ENCODE data around the gene SLC44A2. TPM values are rescaled to one million over a fixed set of nuclear protein-coding genes. Genes with fewer than 3 reads are reported as not detected.

Gene SLC44A2
- 92.2 and 129 TPM in 2 replicates for total RNA-seq

DNA sequence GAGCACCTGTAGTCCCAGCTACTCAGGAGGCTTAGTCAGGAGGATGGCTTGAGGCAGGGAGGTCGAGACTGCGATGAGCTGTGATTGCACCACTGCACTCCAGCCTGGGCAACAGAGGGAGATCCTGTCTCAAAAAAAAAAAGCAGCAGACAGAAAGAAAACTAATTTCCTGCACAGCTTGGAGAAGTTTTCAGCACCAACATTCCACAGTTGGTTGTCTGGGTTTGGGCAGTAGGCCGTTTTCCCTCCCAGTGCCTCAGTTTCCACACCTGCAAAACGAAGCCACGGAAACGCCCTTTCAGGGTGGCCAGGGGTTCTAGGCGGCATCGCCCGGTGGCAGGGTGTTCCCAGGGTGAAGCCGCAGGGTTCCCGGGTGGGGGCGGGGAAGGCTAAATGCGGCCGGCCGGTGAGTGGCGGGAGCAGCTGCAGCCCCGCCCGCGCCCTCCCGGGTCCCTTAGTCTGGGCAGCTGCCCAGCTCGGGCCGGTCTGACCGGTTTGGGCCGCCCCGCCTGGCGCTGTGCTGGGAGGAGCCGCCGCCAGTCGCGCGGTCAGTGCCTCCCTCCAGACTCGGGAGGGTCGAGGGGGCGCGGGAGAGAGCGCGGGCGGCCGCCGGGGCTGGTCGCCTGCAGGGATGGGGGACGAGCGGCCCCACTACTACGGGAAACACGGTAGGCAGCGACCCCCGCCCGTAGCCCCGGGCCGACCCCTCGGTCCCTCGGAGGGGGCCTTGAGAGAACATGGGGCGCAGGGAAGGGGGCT lies at the start of gene SLC44A2:
Gene SLC44A2 (plus strand): TSS at position 551 of the 759 bp plus-strand sequence. CDS start 81 bp downstream, at position 632.
- DNase-seq (ENCODE audit: extremely low read depth, low read depth, low spot score): no peak

GRCh38 chr19:10577951-10578350 lies 47.4 kb upstream of the SLC44A2 start:
- DNase-seq (ENCODE audit: extremely low read depth, low read depth, low spot score): no peak

GRCh38 chr19:10580979-10581631 lies 44.2 kb upstream of the SLC44A2 start:
- peak; percentile 84 for DNase-seq (ENCODE audit: extremely low read depth, low read depth, low spot score)

DNA sequence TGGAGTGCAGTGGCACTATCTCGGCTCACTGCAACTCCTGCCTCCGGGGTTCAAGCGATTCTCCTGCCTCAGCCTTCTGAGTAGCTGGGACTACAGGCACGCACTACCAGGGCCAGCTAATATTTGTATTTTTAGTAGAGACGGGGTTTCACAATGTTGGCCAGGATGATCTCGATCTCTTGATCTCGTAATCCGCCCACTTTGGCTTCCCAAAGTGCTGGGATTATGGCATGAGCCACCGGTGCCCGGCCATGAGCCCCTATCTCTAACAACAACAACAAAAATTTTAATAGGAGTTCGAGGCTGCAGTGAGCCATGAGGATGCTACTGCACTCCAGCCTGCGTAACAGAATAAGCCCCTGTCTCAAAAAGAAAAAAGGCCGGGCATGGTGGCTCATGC lies 43.3 kb upstream of the SLC44A2 start:
- no peak for DNase-seq (ENCODE audit: extremely low read depth, low read depth, low spot score)

- no peak for DNase-seq (ENCODE audit: extremely low read depth, low read depth, low spot score)
Observed at GRCh38 chr19:10583036-10583776, 42.1 kb upstream of the SLC44A2 start.

DNA sequence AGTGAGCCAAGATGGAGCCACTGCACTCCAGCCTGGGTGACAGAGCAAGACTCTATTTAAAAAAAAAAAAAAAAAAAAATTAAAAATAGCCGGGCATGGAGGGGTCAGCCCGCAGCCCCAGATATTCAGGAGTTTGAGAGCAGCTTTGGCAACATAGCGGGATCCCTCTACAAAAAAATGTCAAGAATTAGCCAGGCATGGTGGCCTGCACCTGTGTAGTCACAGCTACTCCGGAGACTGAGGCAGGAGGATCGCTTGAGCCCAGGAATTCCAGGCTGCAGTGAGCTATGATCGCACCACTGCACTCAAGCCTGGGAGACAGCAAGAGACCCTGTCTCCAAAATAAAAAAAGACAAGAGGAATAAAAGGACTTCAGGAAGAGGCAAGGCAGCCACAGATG lies 39.0 kb upstream of the SLC44A2 start:
- no peak for DNase-seq (ENCODE audit: extremely low read depth, low read depth, low spot score)

DNA sequence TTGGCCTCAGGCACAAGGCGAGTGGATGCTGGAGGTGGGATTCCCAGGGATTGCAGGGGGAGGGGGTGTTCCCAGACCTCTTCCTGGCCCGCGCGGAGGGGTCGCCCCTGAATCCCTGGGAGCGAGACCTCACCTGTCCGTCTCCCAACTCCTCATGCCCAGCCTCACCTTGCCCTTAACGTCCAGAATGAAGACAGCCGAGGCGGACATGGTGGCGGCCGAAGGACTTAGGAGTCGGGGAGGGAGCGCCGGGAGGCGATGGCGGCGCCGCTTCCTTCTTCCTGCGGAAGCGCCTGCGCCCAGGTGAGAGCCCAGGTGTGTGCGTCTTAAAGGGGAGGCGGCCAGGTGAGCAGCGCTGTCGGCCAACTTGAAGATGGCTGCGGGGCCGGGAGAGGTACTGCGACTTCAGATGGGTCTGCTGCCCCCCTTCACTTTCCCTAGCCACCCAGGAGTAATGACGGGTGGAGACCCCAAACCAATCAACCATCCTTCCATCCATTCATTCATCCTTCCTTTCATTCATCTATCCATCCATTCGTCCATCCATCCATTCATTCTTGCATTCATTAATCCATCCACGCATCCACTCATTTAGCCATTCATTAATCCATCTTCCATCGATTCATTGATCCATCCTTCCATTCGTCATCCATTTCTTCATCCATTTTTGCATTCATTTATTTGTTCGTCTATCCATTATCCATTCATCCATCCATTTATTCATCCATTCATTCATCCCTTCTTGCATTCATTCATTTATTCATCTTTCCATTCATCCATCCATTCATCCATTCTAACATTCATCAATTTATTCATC lies 38.1 kb upstream of the SLC44A2 start, which contains the start of gene AP1M2:
Gene AP1M2 (minus strand): TSS at position 291 of the 817 bp plus-strand sequence. CDS start 81 bp downstream, at position 210.
- DNase-seq (ENCODE audit: extremely low read depth, low read depth, low spot score): no peak

DNA sequence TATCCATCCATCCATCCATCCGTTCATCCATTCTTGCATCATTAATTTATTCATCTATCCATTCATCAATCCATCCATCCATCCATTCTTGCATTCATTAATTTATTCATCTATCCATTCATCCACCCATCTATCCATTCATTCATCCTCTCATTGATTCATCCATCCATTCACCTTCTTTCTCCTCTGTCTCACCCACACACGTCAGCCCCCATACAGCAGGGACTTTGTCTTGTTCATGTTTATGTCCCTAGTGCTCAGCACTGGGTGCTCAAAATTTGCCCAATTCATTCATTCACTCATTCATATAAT lies 37.6 kb upstream of the SLC44A2 start:
- DNase-seq (ENCODE audit: extremely low read depth, low read depth, low spot score): no peak

DNA sequence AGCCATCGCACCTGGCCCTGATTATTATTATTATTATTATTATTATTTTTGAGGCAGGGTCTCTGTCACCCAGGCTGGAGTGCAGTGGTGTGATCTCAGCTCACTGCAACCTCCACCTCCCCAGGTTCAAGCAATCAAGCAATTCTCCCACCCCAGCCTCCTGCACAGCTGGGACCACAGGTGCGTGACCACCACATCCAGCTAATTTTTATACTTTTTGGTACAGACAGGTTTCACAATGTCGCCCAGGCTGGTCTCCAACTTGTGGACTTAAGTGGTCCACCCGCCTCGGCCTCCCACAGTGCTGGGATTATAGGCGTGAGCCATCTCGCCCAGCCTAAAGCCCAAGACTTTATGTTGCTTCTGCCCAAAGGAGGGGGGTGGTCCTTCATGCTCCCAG lies 32.2 kb upstream of the SLC44A2 start:
- no peak for DNase-seq (ENCODE audit: extremely low read depth, low read depth, low spot score)

DNA sequence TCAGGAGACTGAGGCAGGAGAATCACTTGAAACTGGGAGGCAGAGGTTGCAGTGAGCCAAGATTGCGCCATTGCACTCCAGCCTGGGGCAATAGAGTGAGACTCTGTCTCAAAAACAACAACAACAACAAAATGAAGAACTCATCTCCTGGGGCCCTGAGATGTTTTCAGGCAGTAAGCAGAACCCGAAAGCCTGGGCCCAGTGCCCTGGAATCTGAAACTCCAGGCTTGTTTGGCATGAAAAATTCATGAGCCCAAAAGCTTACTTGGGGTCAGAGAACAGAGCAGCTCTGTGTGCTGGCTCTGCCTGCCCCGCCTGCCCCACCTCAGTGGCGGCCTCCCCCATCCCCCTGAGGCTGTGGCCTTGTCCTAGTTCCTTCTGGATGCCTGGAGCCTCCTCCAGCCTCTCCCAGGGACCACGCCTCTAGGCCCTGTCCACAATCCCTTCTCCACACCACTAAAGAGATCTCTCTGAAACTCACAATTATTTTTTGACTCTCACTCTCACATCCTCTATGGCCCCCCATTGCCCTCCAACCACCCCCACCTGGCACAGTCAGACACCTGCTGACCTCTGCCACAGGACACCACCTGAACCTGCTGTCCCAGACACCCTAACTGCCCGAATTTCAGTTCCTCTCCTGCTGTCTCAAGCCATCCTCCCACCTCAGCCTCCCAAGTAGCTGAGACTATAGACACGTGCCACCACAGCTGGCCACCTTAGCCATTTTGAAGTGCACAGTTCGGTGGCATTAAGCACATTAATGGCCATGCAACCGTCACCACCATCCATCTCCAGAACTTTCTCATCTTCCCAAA lies 31.3 kb upstream of the SLC44A2 start:
- DNase-seq (ENCODE audit: extremely low read depth, low read depth, low spot score): no peak

- no peak for DNase-seq (ENCODE audit: extremely low read depth, low read depth, low spot score)
Observed at GRCh38 chr19:10600149-10600548, 25.2 kb upstream of the SLC44A2 start.

- DNase-seq (ENCODE audit: extremely low read depth, low read depth, low spot score): no peak
Observed at GRCh38 chr19:10601999-10602329, 23.4 kb upstream of the SLC44A2 start.

DNA sequence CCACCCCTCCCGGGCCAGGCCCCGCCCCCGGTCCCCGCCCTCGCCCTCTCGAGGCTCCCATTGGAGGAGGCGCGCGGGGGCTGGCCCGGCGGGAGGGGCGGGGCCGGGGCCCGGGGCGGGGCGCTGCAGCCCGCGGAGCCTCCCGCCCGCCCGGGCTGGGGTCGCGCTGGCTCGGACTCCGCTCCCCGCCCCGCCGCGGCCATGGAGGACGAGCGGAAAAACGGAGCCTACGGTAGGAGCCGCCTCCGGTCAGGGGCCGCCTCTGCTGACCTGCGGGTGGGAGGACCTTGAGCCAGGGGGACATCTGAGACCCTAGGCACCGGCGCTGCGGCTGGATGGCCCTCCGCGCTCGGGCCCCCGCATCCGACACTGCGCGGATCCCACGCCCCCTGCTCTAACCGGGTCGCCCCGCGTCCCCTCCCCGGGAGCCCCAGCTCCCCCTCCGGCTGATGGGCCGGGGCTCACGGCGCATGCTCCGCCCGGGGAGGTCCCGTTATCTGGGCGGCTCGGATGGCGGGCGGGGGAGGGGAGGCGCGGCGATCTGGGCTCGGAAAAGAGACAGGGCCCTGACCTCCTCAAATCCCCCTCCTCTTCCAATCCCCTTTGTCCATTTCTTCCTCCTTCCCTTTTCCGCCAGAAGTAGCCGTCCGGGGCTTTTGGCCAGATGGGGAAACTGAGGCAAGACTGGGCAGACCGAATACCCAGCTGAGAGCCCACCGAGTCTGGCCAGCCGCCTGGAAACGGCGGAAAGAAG lies 22.8 kb upstream of the SLC44A2 start:
- no peak for DNase-seq (ENCODE audit: extremely low read depth, low read depth, low spot score)

DNA sequence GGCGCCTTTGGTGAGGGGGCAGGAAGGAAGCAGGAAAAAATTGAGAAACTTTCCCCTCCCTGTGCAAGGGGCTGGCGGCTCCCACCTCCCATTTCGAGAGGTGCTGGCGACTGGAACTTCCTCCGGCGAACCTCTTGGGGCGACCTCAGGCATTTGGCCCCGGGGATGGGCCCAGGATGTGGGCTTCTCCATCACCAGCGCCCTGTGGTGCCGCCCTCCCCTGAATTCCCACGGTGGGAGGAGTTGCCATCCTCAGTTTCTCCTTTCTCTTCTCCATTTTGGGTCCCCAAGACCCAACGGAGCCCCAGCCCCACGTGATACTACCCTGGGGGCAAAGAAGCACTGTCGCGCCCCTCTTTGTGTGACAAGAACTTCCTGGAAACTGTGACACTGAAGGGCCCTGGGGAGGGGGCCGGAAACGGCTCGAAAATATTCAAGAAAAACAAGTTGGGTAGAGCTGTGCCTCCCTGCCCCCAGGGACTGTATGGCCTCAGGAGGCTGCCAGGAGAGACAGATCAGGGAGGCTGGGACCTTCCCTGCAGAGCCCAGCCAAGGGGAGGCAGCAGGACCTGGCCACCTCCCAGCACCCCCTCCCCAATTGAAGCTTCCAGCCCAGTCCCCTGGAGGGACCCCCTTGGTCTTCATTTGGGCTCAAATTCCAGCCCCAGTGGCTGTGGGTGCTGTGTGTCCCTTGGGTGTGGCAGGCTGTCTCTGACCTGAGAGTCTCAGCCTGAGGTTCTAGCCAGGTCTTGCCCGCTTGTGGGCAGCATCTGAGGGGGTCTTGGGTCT lies 22.1 kb upstream of the SLC44A2 start:
- no peak for DNase-seq (ENCODE audit: extremely low read depth, low read depth, low spot score)

GRCh38 chr19:10603873-10604459 lies 21.4 kb upstream of the SLC44A2 start:
- no peak for DNase-seq (ENCODE audit: extremely low read depth, low read depth, low spot score)

- DNase-seq (ENCODE audit: extremely low read depth, low read depth, low spot score): no peak
Observed at GRCh38 chr19:10604460-10604980, 20.8 kb upstream of the SLC44A2 start.

DNA sequence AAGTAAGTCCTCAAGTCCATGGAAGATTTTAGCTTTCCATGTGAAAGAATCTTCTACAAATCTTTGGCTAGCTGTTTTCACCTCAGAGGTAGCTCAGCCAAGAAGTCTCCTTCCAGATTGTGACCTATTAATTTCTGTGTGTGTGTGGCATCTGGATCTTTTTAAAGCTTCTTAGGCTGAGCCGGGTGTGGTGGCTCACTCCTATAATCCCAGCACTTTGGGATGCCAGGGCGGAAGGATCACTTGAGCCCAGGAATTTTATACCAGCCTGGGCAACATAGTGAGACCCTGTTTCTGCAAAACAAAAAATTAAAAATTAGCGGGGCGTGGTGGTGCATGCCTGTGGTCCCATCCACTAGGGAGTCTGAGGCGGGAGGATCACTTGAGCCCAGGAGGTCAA lies 13.4 kb upstream of the SLC44A2 start:
- no peak for DNase-seq (ENCODE audit: extremely low read depth, low read depth, low spot score)

GRCh38 chr19:10612499-10613119 lies 12.7 kb upstream of the SLC44A2 start:
- DNase-seq (ENCODE audit: extremely low read depth, low read depth, low spot score): no peak
